NT2/D1 (cell line): ENCODE data around the gene FAM107A.

Experiments
- DNase-seq: peaks from one replicate; pipeline ENCODE4 v3.0.0-alpha.2; 2011; ENCODE audit warnings: low read depth, low spot score
- H3K27me3 ChIP-seq: 2 replicates; pipeline ENCODE4 v1.6.0; 2011; ENCODE audit warnings: mild to moderate bottlenecking; ENCODE audit not compliant: insufficient read length, insufficient read depth
- H3K36me3 ChIP-seq: 2 replicates; pipeline ENCODE4 v1.6.1; 2011; ENCODE audit warnings: mild to moderate bottlenecking, low read length, mixed read lengths; ENCODE audit not compliant: insufficient read depth, insufficient read length
- H3K4me1 ChIP-seq: 2 replicates; pipeline ENCODE4 v1.5.1; 2011; ENCODE audit not compliant: insufficient read depth, insufficient read length
- H3K4me3 ChIP-seq: 2 replicates; pipeline ENCODE4 v1.5.1; 2011; ENCODE audit warnings: low read depth; ENCODE audit not compliant: insufficient read length
- H3K9ac ChIP-seq: 2 replicates; pipeline ENCODE4 v1.6.0; 2011; ENCODE audit warnings: low read depth; ENCODE audit not compliant: insufficient read length
- H3K9me3 ChIP-seq: 2 replicates; pipeline ENCODE4 v1.5.1; 2011; ENCODE audit warnings: mild to moderate bottlenecking, low read length; ENCODE audit not compliant: insufficient read depth
- SUZ12 ChIP-seq: IDR thresholded peaks from 2 replicates; pipeline ENCODE4 v1.6.1; 2011; ENCODE audit not compliant: insufficient read length, insufficient read depth; ENCODE audit errors: extremely low read depth
- YY1 ChIP-seq: IDR thresholded peaks from 2 replicates; pipeline ENCODE4 v1.6.1; 2011; ENCODE audit not compliant: insufficient read length, insufficient read depth
- ZNF274 ChIP-seq: IDR thresholded peaks from 2 replicates; pipeline ENCODE4 v1.6.1; 2011; ENCODE audit warnings: mild to moderate bottlenecking, low read depth, low read length

Gene FAM107A

DNA sequence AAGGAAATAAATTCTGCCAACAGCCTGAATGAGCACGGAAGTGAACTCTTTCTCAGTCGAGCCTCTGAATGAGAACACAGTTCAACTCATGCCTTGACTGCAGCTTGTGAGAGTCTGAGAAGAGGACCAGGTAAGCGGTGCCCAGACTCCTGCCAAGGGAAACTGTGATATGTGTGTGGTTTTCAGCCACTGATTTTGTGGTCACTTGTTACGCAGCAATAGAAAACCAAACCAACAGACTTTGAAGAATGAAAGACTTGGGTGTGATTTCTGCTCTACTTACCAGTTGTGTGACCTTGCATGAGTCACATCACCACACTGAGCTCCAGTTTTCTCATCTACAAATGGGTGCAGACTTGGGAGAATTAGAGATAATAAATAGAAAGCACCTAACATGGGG lies 30.6 kb upstream of the FAM107A start:
- Histone ChIP-seq H3K4me3 (no peak overlapping the region), H3K9ac (no peak overlapping the region), H3K4me1 (no peaks in the 10 kb centered on the region), H3K9me3 (no peaks in the 10 kb centered on the region), H3K36me3 (no peaks in the 10 kb centered on the region), H3K27me3 (no peaks in the 10 kb centered on the region)
- no peak for DNase-seq
- TF ChIP-seq YY1 (no peak), SUZ12 (no peak), ZNF274 (no peak)

DNA sequence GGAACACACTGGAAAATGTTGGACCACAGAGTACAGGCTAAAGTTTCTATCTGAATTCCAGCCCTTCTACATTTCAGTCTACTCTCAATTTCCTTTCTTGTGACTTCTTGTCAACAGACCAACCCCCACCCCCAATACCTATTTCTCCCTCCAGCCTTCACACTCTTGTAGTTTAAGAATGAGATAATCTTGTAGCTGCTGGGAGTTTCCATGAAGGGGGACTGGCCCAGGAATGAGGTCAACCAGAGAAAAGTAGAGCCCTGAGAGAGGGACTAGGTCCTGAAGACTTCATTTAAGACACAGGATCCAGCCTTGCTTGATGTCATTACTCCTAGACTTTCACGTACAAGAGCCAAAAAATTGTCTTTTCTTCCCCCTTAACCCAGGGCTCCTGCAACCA lies 29.5 kb upstream of the FAM107A start:
- Histone ChIP-seq H3K27me3 (no peaks in the 10 kb centered on the region), H3K4me3 (no peak overlapping the region), H3K4me1 (no peaks in the 10 kb centered on the region), H3K9me3 (no peaks in the 10 kb centered on the region), H3K36me3 (no peaks in the 10 kb centered on the region), H3K9ac (no peak overlapping the region)
- DNase-seq: no peak
- TF ChIP-seq SUZ12 (no peak), ZNF274 (no peak), YY1 (no peak)

DNA sequence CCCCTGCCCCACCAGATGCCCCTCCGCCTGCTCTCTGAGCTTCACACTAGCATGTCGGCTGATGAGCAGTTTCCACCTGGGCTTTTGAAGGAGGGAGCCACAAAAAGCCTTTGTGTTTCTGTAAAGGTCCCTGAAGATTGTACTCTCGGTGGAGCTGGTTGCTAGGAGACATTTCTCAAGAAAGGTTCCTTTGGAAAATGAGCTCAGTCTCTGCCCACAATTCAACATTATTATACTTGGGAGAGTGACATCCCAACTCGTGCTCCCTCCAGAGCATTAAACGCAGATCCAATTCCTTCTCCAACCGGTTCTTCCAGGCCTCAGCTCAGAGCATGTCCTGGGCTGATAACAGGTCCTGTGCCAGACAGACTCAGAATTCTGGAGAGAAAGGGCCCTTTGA lies 26.8 kb upstream of the FAM107A start:
- no peak for DNase-seq
- H3K36me3 ChIP-seq: no peaks in the 10 kb centered on the region
- no peak overlapping the region for H3K9ac ChIP-seq
- TF ChIP-seq YY1 (no peak), SUZ12 (no peak), ZNF274 (no peak)
- H3K4me1 ChIP-seq: no peaks in the 10 kb centered on the region
- H3K27me3 ChIP-seq: no peaks in the 10 kb centered on the region
- H3K9me3 ChIP-seq: no peaks in the 10 kb centered on the region
- no peak overlapping the region for H3K4me3 ChIP-seq

DNA sequence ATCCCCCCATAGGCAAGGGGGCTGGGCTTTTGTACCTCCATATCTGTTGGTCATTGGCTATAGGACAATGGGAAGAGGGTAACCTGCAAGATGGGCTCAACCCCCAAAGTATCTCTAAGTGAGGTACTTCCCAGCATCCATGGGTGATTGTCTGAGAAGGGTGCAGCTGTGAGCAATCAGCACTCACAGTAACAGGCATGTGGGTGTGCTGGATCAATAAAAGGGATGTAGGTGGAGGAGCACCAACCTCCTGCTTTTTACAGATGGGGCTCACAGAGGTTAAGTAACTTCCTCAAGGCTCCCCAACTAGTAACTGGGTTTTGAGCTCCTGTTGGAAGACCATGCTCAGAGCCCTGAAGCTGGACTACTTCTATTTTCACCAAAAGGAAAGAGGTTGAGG lies 26.4 kb upstream of the FAM107A start:
- no peak for TF ChIP-seq ZNF274
- TF ChIP-seq YY1: no peak
- no peak for TF ChIP-seq SUZ12
- no peaks in the 10 kb centered on the region for H3K9me3 ChIP-seq
- DNase-seq: no peak
- no peak overlapping the region for H3K9ac ChIP-seq
- H3K4me1 ChIP-seq: no peaks in the 10 kb centered on the region
- no peaks in the 10 kb centered on the region for H3K27me3 ChIP-seq
- no peaks in the 10 kb centered on the region for H3K36me3 ChIP-seq
- H3K4me3 ChIP-seq: no peak overlapping the region

DNA sequence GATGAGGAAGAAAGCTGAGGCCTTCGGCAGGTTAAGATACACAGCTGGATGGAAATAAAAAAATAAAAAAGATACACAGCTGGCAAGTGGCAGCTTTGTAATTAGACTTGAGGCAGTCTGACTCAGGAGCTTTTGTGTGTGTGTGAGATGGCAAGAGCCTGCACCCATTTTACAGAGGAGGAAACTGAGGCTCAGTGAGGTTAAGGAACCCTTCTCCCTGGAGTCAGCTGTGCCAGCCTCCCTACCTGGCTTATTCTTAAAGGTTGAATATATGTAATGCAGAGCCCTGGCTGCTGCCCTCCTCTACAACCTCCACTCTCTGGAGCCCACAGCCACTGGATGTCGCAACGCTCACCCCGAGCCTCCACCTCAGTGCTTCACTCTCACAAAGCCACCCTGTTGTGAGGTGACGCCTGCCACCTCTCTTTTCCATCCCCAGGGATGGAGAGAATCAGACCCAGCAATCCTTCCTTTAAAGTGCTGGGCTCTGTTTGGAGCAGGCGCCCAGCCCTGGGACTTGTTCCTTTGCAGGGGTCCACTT lies 20.6 kb upstream of the FAM107A start:
- Histone ChIP-seq H3K4me1 (peaks cover 2% of the 10 kb centered on the region), H3K27me3 (peaks cover 2% of the 10 kb centered on the region), H3K36me3 (no peaks in the 10 kb centered on the region), H3K9me3 (no peaks in the 10 kb centered on the region), H3K9ac (no peak overlapping the region), H3K4me3 (no peak overlapping the region)
- TF ChIP-seq ZNF274 (no peak), YY1 (no peak), SUZ12 (no peak)
- DNase-seq: no peak

DNA sequence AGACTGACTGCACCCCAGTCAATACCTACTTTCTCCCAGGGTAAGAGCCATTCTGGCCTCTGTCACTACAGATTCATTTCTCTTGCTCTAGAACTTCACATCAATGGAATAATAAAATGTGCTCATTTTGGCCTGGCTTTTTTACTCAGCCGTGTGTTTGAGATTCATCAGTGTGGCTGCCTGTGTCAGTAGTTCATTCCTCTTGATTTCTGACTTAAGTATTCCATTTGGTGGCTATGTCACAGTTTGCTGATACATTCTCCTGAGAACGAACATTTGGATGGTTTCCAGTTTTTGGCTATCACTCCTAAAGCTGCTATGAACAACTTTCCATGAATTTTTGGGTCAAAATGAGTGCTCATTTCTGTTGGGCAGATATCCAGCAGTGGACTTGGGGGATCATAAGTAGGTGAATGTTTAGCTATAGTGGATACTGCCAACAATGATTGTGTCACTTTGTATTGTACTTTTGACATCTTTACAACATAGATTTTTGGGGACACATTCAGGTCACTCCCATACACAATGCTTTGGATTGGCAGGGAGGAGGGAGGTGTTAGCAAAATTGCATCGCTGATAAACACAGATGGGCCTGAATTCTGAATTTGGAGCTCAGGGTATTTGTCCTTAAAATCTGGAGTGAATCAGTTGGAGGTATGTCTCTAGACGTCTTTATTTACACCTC lies 19.8 kb upstream of the FAM107A start:
- H3K9me3 ChIP-seq: no peaks in the 10 kb centered on the region
- no peak overlapping the region for H3K4me3 ChIP-seq
- H3K9ac ChIP-seq: no peak overlapping the region
- TF ChIP-seq ZNF274 (no peak), YY1 (no peak), SUZ12 (no peak)
- no peak for DNase-seq
- H3K27me3 ChIP-seq: peaks cover 2% of the 10 kb centered on the region
- H3K36me3 ChIP-seq: no peaks in the 10 kb centered on the region
- H3K4me1 ChIP-seq: peaks cover 2% of the 10 kb centered on the region

DNA sequence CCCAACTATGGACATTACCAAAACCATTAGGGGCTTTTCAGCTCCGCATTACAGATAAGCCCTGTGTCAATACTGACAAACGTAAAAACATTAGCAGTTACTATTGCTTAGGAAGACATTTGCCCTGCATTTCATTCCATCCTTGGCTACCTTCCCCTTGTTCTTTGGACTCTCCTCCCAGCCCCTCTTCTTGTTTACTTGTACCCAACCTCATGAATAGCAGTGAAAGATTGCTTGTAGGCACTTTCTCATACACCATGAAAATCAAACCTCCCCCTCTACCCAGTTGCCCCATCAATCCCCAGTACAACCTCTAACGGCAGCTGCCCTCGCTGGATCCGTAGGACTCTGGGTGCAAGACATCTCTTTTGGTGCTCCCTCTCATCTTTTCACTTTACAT lies 16.9 kb upstream of the FAM107A start:
- H3K9ac ChIP-seq: no peak overlapping the region
- no peak overlapping the region for H3K4me3 ChIP-seq
- TF ChIP-seq ZNF274: no peak
- DNase-seq: no peak
- H3K36me3 ChIP-seq: no peaks in the 10 kb centered on the region
- H3K27me3 ChIP-seq: peaks cover 2% of the 10 kb centered on the region
- H3K4me1 ChIP-seq: peaks cover 10% of the 10 kb centered on the region
- H3K9me3 ChIP-seq: no peaks in the 10 kb centered on the region
